ENCODE data around the gene SLC8B1. TPM values are rescaled to one million over a fixed set of nuclear protein-coding genes. Genes with fewer than 3 reads are reported as not detected.

SLC8B1 gene
- total RNA-seq, 4 donors from 2014 or later = 22.7 to 59.3 (median 41.3) TPM

- no peak for ATAC-seq (ENCODE audit: low FRiP score)
- DNase-seq (ENCODE audit: low spot score) = no peak
These were observed 2.1 kb downstream of the SLC8B1 start for GRCh38 chr12:113332688-113333417.

GRCh38 chr12:113330505-113330904 is 4.4 kb downstream of the SLC8B1 start:
- no peak for ATAC-seq (ENCODE audit: low FRiP score)
- DNase-seq (ENCODE audit: low spot score) = no peak
- no peak for TF ChIP-seq CTCF (IDR thresholded peaks at IDR 0.05)

More at GRCh38 chr12:113332688-113333417, 2.1 kb downstream of the SLC8B1 start:
- TF ChIP-seq CTCF (IDR thresholded peaks at IDR 0.05) = no peak

- ATAC-seq (ENCODE audit: low FRiP score) (no peak), DNase-seq (ENCODE audit: low spot score) (no peak)
- no peak for TF ChIP-seq CTCF (IDR thresholded peaks at IDR 0.05)
These were observed 5.0 kb downstream of the SLC8B1 start for GRCh38 chr12:113329791-113330417.

GRCh38 chr12:113329022-113329790 is 5.7 kb downstream of the SLC8B1 start:
- TF ChIP-seq CTCF (IDR thresholded peaks at IDR 0.05) = no peak
- ATAC-seq (ENCODE audit: low FRiP score) (no peak), DNase-seq (ENCODE audit: low spot score) (no peak)

- TF ChIP-seq CTCF (IDR thresholded peaks at IDR 0.05) = no peak
- ATAC-seq (ENCODE audit: low FRiP score) = no peak
- no peak for DNase-seq (ENCODE audit: low spot score)
These were observed 6.5 kb downstream of the SLC8B1 start for GRCh38 chr12:113328368-113328889.

- ATAC-seq (ENCODE audit: low FRiP score) = no peak
- no peak for DNase-seq (ENCODE audit: low spot score)
- TF ChIP-seq CTCF (IDR thresholded peaks at IDR 0.05) = no peak
These were observed 8.0 kb downstream of the SLC8B1 start for GRCh38 chr12:113326775-113327395.
